ENCODE results near the gene TSC22D4.

DNA sequence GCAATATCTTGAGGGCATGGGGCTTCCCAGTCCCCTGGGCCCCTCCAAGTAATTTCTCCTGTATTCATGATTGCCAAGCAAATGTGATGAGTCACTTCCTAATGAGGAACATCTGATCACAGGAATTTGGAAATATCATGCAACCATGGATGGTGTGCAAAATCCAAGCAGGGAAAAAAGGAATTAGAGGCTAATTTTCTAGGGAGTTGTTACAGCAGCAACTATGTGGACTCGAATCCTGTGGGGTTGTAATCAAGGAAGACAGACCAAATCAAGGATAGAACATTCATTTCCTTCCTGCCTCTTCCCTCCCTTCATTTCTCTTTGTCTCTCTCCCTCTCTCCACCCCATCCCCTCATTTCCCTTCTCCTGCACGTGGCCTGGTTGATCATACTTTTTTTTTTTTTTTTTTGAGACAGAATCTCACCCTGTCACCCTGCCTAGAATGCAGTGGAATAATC, 36.1 kb upstream of the TSC22D4 start:
- TF ChIP-seq SUZ12 (IDR thresholded peaks at IDR 0.05; ENCODE audit: extremely low read depth, insufficient read depth, insufficient read length) (no peak), ZNF274 (IDR thresholded peaks at IDR 0.05; ENCODE audit: low read depth, low read length) (no peak)
